ENCODE measurements around the gene CRK.
A peak's percentile ranks its signal among the peaks of the same experiment; 100 is the strongest.
"Not testable (repeated sequence)": the region's sequence is repeated elsewhere in the genome, so short reads cannot be mapped to it uniquely, and the experiment has no call there.

Gene CRK

GRCh38 chr17:1462164-1463112 lies 6.4 kb upstream of the CRK start:
- no peak for DNase-seq

GRCh38 chr17:1461198-1461944 lies 5.3 kb upstream of the CRK start:
- no peak for DNase-seq

GRCh38 chr17:1460233-1460632 lies 4.2 kb upstream of the CRK start:
- DNase-seq, result no peak

GRCh38 chr17:1455291-1455796 lies 688 bp downstream of the CRK start:
- peak; percentile 25 to 46 for DNase-seq

- no peak for DNase-seq
These were observed 1.5 kb downstream of the CRK start for GRCh38 chr17:1454541-1454940.

GRCh38 chr17:1453694-1454093 lies 2.3 kb downstream of the CRK start:
- DNase-seq, result not testable (repeated sequence)

GRCh38 chr17:1452836-1453235 lies 3.2 kb downstream of the CRK start:
- DNase-seq, result no peak

GRCh38 chr17:1450261-1450660 lies 5.8 kb downstream of the CRK start:
- DNase-seq, result not testable (repeated sequence)

GRCh38 chr17:1449412-1449967 lies 6.5 kb downstream of the CRK start:
- no peak for DNase-seq

GRCh38 chr17:1447052-1447451 lies 9.0 kb downstream of the CRK start:
- no peak for DNase-seq

- no peak for DNase-seq
These were observed 9.8 kb downstream of the CRK start for GRCh38 chr17:1446201-1446600.

GRCh38 chr17:1445695-1446094 lies 10.3 kb downstream of the CRK start:
- DNase-seq, result not testable (repeated sequence)

- not testable (repeated sequence) for DNase-seq
These were observed 13.3 kb downstream of the CRK start for GRCh38 chr17:1442721-1443120.

GRCh38 chr17:1442187-1442586 lies 13.8 kb downstream of the CRK start:
- DNase-seq, result no peak

- no peak for DNase-seq
These were observed 15.1 kb downstream of the CRK start for GRCh38 chr17:1440921-1441320.

GRCh38 chr17:1438593-1439083 lies 17.4 kb downstream of the CRK start:
- no peak for DNase-seq

- no peak for DNase-seq
These were observed 20.7 kb downstream of the CRK start for GRCh38 chr17:1435326-1435725.

- no peak for DNase-seq
These were observed 21.9 kb downstream of the CRK start for GRCh38 chr17:1434150-1434549.

GRCh38 chr17:1431631-1432104 lies 24.4 kb downstream of the CRK start:
- no peak for DNase-seq

GRCh38 chr17:1423456-1424135 lies 32.4 kb downstream of the CRK start:
- no peak for DNase-seq

GRCh38 chr17:1422885-1423284 lies 33.1 kb downstream of the CRK start:
- DNase-seq, result no peak

GRCh38 chr17:1421470-1421869 lies 34.6 kb downstream of the CRK start:
- DNase-seq, result no peak

GRCh38 chr17:1420981-1421380 lies 35.1 kb downstream of the CRK start:
- no peak for DNase-seq

Measured in NCI-H2081 (cell line).